ENCODE results near the gene ASIC4. TPM values are rescaled to one million over a fixed set of nuclear protein-coding genes. Genes with fewer than 3 reads are reported as not detected.

ASIC4 gene
- total RNA-seq, 1 experiment from 2014 or later: 2.1 TPM

DNA sequence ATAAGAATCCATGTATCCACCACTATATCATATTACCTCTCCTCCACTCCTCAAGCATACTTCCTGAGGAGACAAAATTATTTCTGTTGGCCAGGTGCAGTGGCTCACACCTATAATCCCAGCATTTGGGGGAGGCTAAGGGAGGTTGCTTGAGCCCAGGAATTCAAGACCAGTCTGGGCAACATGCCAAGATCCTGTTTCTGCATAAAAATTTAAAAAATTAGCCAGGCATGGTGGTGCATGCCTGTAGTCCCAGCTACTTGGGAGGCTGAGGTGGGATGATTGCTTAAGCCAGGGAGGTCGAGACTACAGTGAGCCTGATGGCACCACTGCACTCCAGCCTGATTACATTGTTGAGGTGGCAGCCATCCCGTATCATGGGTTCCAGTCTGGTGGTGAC is 67.1 kb downstream of the ASIC4 start:
- no TSS peak for BruUV-seq (replicated peaks)
- no peaks in the 10 kb centered on the region for H4K20me1 ChIP-seq (ENCODE audit: insufficient read depth)
- H3K4me2 ChIP-seq (ENCODE audit: low read length): no peak overlapping the region
- TF ChIP-seq TCF7L2 (IDR thresholded peaks at IDR 0.05; ENCODE audit: borderline replicate concordance, extremely low read depth, insufficient read depth, insufficient read length) (no peak), EZH2 (IDR thresholded peaks at IDR 0.05) (no peak), ZNF274 (IDR thresholded peaks at IDR 0.05; ENCODE audit: low read depth, low read length) (no peak), YY1 (IDR thresholded peaks at IDR 0.05; ENCODE audit: extremely low read depth, insufficient replicate concordance, low read depth, low read length) (no peak), JUND (IDR thresholded peaks at IDR 0.05) (no peak), EGR1 (IDR thresholded peaks at IDR 0.05; ENCODE audit: low read depth) (no peak)
- TF ChIP-seq, protein P1, sequence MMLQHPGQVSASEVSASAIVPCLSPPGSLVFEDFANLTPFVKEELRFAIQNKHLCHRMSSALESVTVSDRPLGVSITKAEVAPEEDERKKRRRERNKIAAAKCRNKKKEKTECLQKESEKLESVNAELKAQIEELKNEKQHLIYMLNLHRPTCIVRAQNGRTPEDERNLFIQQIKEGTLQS (IDR thresholded peaks at IDR 0.05): no peak
- TF ChIP-seq, protein P2, sequence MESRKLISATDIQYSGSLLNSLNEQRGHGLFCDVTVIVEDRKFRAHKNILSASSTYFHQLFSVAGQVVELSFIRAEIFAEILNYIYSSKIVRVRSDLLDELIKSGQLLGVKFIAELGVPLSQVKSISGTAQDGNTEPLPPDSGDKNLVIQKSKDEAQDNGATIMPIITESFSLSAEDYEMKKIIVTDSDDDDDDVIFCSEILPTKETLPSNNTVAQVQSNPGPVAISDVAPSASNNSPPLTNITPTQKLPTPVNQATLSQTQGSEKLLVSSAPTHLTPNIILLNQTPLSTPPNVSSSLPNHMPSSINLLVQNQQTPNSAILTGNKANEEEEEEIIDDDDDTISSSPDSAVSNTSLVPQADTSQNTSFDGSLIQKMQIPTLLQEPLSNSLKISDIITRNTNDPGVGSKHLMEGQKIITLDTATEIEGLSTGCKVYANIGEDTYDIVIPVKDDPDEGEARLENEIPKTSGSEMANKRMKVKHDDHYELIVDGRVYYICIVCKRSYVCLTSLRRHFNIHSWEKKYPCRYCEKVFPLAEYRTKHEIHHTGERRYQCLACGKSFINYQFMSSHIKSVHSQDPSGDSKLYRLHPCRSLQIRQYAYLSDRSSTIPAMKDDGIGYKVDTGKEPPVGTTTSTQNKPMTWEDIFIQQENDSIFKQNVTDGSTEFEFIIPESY (IDR thresholded peaks at IDR 0.05; ENCODE audit: extremely low read depth, insufficient replicate concordance, low read length): no peak
- POLR2A ChIA-PET: no interaction called here
- no peak overlapping the region for H3K4me3 ChIP-seq (replicated peaks in 1 of 2; ENCODE audit: low read depth in 1 of 2, low read length in 2 of 2)
- no peak overlapping the region for H3K27ac ChIP-seq (ENCODE audit: low read depth, low read length)
- H3K9ac ChIP-seq (ENCODE audit: low read length): no peak overlapping the region
- DNase-seq (ENCODE audit: low read depth, low spot score) (no peak), ATAC-seq (no peak)
- H3K27me3 ChIP-seq (ENCODE audit: insufficient read depth, low read length): no peaks in the 10 kb centered on the region
- H2AFZ ChIP-seq (ENCODE audit: low read depth, low read length, poor library complexity, severe bottlenecking): no peak overlapping the region
- CTCF ChIA-PET: no interaction called here
- intact Hi-C loops (cut with micrococcal nuclease): no loop called here
- no peaks in the 10 kb centered on the region for H3K4me1 ChIP-seq (ENCODE audit: control insufficient read depth in 1 of 2, insufficient read depth in 2 of 2, low read length in 2 of 2)
- no peaks in the 10 kb centered on the region for H3K79me2 ChIP-seq (ENCODE audit: insufficient read depth, low read length)
- no peaks in the 10 kb centered on the region for H3K9me3 ChIP-seq (ENCODE audit: control insufficient read depth in 1 of 2, insufficient read depth in 1 of 2, low read depth in 1 of 2, low read length in 2 of 2)
- RAD21 ChIA-PET (ENCODE audit: low non-redundant PET in 1 of 2, low total read pairs in 2 of 2, uncharacterized antibody in 2 of 2, unreplicated experiment in 2 of 2): no interaction called here
- no peaks in the 10 kb centered on the region for H3K9me2 ChIP-seq (ENCODE audit: insufficient read depth)
- H3K36me3 ChIP-seq (ENCODE audit: control insufficient read depth in 1 of 2, insufficient read depth in 2 of 2, low read length in 2 of 2): no peaks in the 10 kb centered on the region

Small RNA genes lying within 50 kb of the gene (microRNA-seq; reads per million reads assigned to microRNA genes)
- 2.8 reads per million for gene MIR3132 (ENCODE audit: borderline number of aligned reads)

Other genes with a start within 250 kb of the ASIC4 start
- 36.2 TPM for gene DNAJB2, start 235.1 kb upstream of the ASIC4 start, total RNA-seq (2021; ENCODE audit: unreplicated experiment)
- gene PTPRN, start 205.1 kb upstream of the ASIC4 start, total RNA-seq (2021; ENCODE audit: unreplicated experiment): not detected
- gene RESP18, start 181.7 kb upstream of the ASIC4 start, total RNA-seq (2021; ENCODE audit: unreplicated experiment): not detected
- gene DNPEP, start 126.6 kb upstream of the ASIC4 start, total RNA-seq (2021; ENCODE audit: unreplicated experiment): 80.1 TPM
- gene DES, start 96.1 kb upstream of the ASIC4 start, total RNA-seq (2021; ENCODE audit: unreplicated experiment): 4.2 TPM
- gene SPEG, start 79.6 kb upstream of the ASIC4 start, total RNA-seq (2021; ENCODE audit: unreplicated experiment): 56.6 TPM
- 71.8 TPM for gene GMPPA, start 15.6 kb upstream of the ASIC4 start, total RNA-seq (2021; ENCODE audit: unreplicated experiment)
- 228 TPM for gene CHPF, start 29.3 kb downstream of the ASIC4 start, total RNA-seq (2021; ENCODE audit: unreplicated experiment)
- gene TMEM198, start 29.5 kb downstream of the ASIC4 start, total RNA-seq (2021; ENCODE audit: unreplicated experiment): 2.1 TPM
- 45.2 TPM for gene OBSL1, start 57.1 kb downstream of the ASIC4 start, total RNA-seq (2021; ENCODE audit: unreplicated experiment)
- not detected for gene INHA, start 57.8 kb downstream of the ASIC4 start, total RNA-seq (2021; ENCODE audit: unreplicated experiment)
- 45.0 TPM for gene STK11IP, start 83.4 kb downstream of the ASIC4 start, total RNA-seq (2021; ENCODE audit: unreplicated experiment)
- 23.0 TPM for gene SLC4A3, start 113.1 kb downstream of the ASIC4 start, total RNA-seq (2021; ENCODE audit: unreplicated experiment)